H9 (cell line): ENCODE results near the gene ASIC4. TPM values are rescaled to one million over a fixed set of nuclear protein-coding genes. Genes with fewer than 3 reads are reported as not detected.

Experiments
- DNase-seq: peaks from one replicate; pipeline ENCODE4 v3.0.0-alpha.2; 2017
- H2AFZ ChIP-seq: one replicate; pipeline ENCODE4 v1.6.1; 2013; ENCODE audit warnings: mild to moderate bottlenecking, low read length, control low read depth, moderate library complexity
- H2AK5ac ChIP-seq: 2 replicates; pipeline ENCODE4 v1.6.1; 2013; ENCODE audit warnings: low read length, control low read depth, mixed read lengths; ENCODE audit not compliant: insufficient read length
- H2BK120ac ChIP-seq: one replicate; pipeline ENCODE4 v1.6.1; 2013; ENCODE audit warnings: low read depth, mild to moderate bottlenecking, low read length, control low read depth, inconsistent platforms; ENCODE audit not compliant: poor library complexity, severe bottlenecking
- H2BK12ac ChIP-seq: 2 replicates; pipeline ENCODE4 v1.6.1; 2013; ENCODE audit warnings: low read length, control low read depth, mixed read lengths, low read depth; ENCODE audit not compliant: insufficient read length
- H2BK15ac ChIP-seq: 2 replicates; pipeline ENCODE4 v1.6.1; 2013; ENCODE audit warnings: low read depth, low read length, control low read depth
- H2BK20ac ChIP-seq: one replicate; pipeline ENCODE4 v1.6.1; 2013; ENCODE audit warnings: low read depth, mild to moderate bottlenecking, low read length, control low read depth, inconsistent platforms; ENCODE audit not compliant: poor library complexity, severe bottlenecking
- H2BK5ac ChIP-seq: 2 replicates; pipeline ENCODE4 v1.6.1; 2013; ENCODE audit warnings: low read length, control low read depth, mixed read lengths; ENCODE audit not compliant: insufficient read length
- H3K14ac ChIP-seq: 2 replicates; pipeline ENCODE4 v1.6.1; 2013; ENCODE audit warnings: low read length, control low read depth; ENCODE audit not compliant: insufficient read depth
- H3K18ac ChIP-seq: 2 replicates; pipeline ENCODE4 v1.6.1; 2013; ENCODE audit warnings: low read depth, mild to moderate bottlenecking, mixed read lengths, low read length, control low read depth; ENCODE audit not compliant: insufficient read length
- H3K23ac ChIP-seq: 2 replicates; pipeline ENCODE4 v1.6.1; 2013; ENCODE audit warnings: low read length, control low read depth, mixed read lengths, low read depth; ENCODE audit not compliant: insufficient read length
- H3K23me2 ChIP-seq: 2 replicates; pipeline ENCODE4 v1.6.1; 2013; ENCODE audit warnings: low read depth, mild to moderate bottlenecking, mixed read lengths, low read length, control low read depth; ENCODE audit not compliant: insufficient read length, poor library complexity, severe bottlenecking
- H3K27ac ChIP-seq: 2 replicates; pipeline ENCODE4 v1.5.1; 2013; ENCODE audit warnings: low read length, control low read depth, mixed read lengths, low read depth; ENCODE audit not compliant: insufficient read length
- H3K27me3 ChIP-seq: 2 replicates; pipeline ENCODE4 v1.6.1; 2013; ENCODE audit warnings: low read length, control low read depth, inconsistent platforms; ENCODE audit not compliant: insufficient read depth
- H3K4ac ChIP-seq: 2 replicates; pipeline ENCODE4 v1.6.1; 2013; ENCODE audit warnings: low read depth, mild to moderate bottlenecking, control low read depth, inconsistent platforms, low read length, moderate library complexity
- H3K4me1 ChIP-seq: 2 replicates; pipeline ENCODE4 v1.6.1; 2013; ENCODE audit warnings: low read length, control low read depth, inconsistent platforms; ENCODE audit not compliant: insufficient read depth
- H3K4me2 ChIP-seq: 2 replicates; pipeline ENCODE4 v1.6.1; 2013; ENCODE audit warnings: low read length, control low read depth, mixed read lengths; ENCODE audit not compliant: insufficient read length, insufficient read depth
- H3K56ac ChIP-seq: 2 replicates; pipeline ENCODE4 v1.6.1; 2013; ENCODE audit warnings: low read depth, mild to moderate bottlenecking, mixed read lengths, low read length, control low read depth; ENCODE audit not compliant: insufficient read length
- H3K79me1 ChIP-seq: 2 replicates; pipeline ENCODE4 v1.6.1; 2013; ENCODE audit warnings: low read depth, mild to moderate bottlenecking, moderate library complexity, low read length, control low read depth, inconsistent platforms; ENCODE audit not compliant: insufficient read depth, poor library complexity, severe bottlenecking
- H3K79me2 ChIP-seq: 2 replicates; pipeline ENCODE4 v1.6.1; 2013; ENCODE audit warnings: low read length, control low read depth, inconsistent platforms; ENCODE audit not compliant: insufficient read depth
- H3K9ac ChIP-seq: 2 replicates; pipeline ENCODE4 v1.6.1; 2013; ENCODE audit warnings: low read length, control low read depth, mixed read lengths; ENCODE audit not compliant: insufficient read length; ENCODE audit errors: extremely low read depth
- H3K9me3 ChIP-seq: one replicate; pipeline ENCODE4 v1.6.1; 2013; ENCODE audit warnings: low read depth, low read length, inconsistent platforms; ENCODE audit not compliant: control insufficient read depth
- H3T11ph ChIP-seq: one replicate; pipeline ENCODE4 v1.6.1; 2013; ENCODE audit warnings: mild to moderate bottlenecking, low read length, control low read depth, inconsistent platforms
- H4K20me1 ChIP-seq: one replicate; pipeline ENCODE4 v1.6.1; 2013; ENCODE audit not compliant: control insufficient read depth, insufficient read length, insufficient read depth
- H4K5ac ChIP-seq: 2 replicates; pipeline ENCODE4 v1.6.1; 2013; ENCODE audit warnings: low read depth, mild to moderate bottlenecking, mixed read lengths, low read length, control low read depth; ENCODE audit not compliant: insufficient read length
- H4K8ac ChIP-seq: replicated peaks from 2 replicates; pipeline ENCODE4 v1.6.1; 2013; ENCODE audit warnings: low read length, control low read depth, mixed read lengths, low read depth; ENCODE audit not compliant: insufficient read length
- H4K91ac ChIP-seq: 2 replicates; pipeline ENCODE4 v1.6.1; 2013; ENCODE audit warnings: low read depth, mild to moderate bottlenecking, moderate library complexity, mixed read lengths, low read length, control low read depth; ENCODE audit not compliant: insufficient read length
- H3K27ac Mint-ChIP-seq, 3 experiments: 2 replicates in 2 of 3; 3 replicates in 1 of 3; pipeline ENCODE4 v1.8.0; 2020 to 2021; ENCODE audit warnings: mixed read lengths in 3 of 3, mild to moderate bottlenecking in 1 of 3, moderate library complexity in 1 of 3
- H3K27me3 Mint-ChIP-seq: 2 replicates; pipeline ENCODE4 v1.8.0; 2021; ENCODE audit warnings: low read depth, mild to moderate bottlenecking, moderate library complexity, mixed read lengths
- H3K36me3 Mint-ChIP-seq, 3 experiments: 2 replicates in 2 of 3; 3 replicates in 1 of 3; pipeline ENCODE4 v1.8.0; 2020 to 2021; ENCODE audit warnings: low read depth in 3 of 3, mixed read lengths in 3 of 3; ENCODE audit not compliant: insufficient read depth in 1 of 3
- H3K4me1 Mint-ChIP-seq, 2 experiments: 2 replicates each; pipeline ENCODE4 v1.8.0; 2020; ENCODE audit warnings: mixed read lengths in 2 of 2
- H3K4me3 Mint-ChIP-seq, 2 experiments: 2 replicates in 1 of 2; 3 replicates in 1 of 2; pipeline ENCODE4 v1.8.0; 2020 to 2021; ENCODE audit warnings: mild to moderate bottlenecking in 2 of 2, mixed read lengths in 2 of 2, moderate library complexity in 1 of 2
- H3K9me3 Mint-ChIP-seq, 2 experiments: 2 replicates in 1 of 2; 3 replicates in 1 of 2; pipeline ENCODE4 v1.8.0; 2020; ENCODE audit warnings: mild to moderate bottlenecking in 2 of 2, mixed read lengths in 2 of 2, moderate library complexity in 1 of 2
- WGBS: extraction: QIAGEN DNeasy Blood & Tissue Kit; methylation state at CpG from one replicate; pipeline ENCODE4 v1.1.7; 2013; ENCODE audit warnings: missing lambda C conversion rate, low lambda C conversion rate, mixed read lengths; ENCODE audit not compliant: insufficient read length; ENCODE audit errors: extremely low coverage; 5-methylcytosine and 5-hydroxymethylcytosine counted together
- total RNA-seq: library from RNA; stranded (reverse); gene quantifications from 2 replicates; pipeline ENCODE4 v1.2.1, GENCODE V29; 2021
- TF ChIP-seq, protein P1 (sequence below): fragments of 200-600 bp; sonication (generic); conservative IDR thresholded peaks from 3 replicates; pipeline ENCODE4 v1.8.0; 2021; ENCODE audit warnings: antibody characterized with exemption, mild to moderate bottlenecking

ASIC4 gene
- total RNA-seq, 1 experiment from 2014 or later = 0.37 TPM

DNA sequence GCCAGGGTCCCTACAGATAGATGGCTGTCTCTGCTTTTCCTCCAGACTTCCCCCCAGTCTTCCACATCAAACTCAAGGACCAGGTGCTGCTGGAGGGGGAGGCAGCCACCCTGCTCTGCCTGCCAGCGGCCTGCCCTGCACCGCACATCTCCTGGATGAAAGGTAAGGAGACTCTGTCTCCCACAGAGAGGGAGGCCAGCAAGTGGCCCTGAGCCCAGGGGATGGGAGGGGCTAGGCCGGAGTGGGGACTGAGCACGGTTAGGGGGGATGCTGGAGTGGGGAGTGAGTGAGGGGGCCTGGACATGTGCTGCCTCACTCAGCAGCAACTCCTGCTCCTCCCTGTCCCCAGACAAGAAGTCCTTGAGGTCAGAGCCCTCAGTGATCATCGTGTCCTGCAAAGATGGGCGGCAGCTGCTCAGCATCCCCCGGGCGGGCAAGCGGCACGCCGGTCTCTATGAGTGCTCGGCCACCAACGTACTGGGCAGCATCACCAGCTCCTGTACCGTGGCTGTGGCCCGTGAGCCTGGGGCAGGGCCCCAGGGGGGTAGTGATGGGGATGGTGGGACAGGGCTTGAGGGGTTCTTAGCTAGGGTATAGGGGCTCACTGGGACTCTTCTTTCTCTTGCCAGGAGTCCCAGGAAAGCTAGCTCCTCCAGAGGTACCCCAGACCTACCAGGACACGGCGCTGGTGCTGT, 26.0 kb upstream of the ASIC4 start:
- no peak overlapping the region for H3K4ac ChIP-seq
- H3K4me1 Mint-ChIP-seq = peaks cover 36 to 50% of the 10 kb centered on the region in 2 experiments
- H3K27me3 ChIP-seq = peaks cover 19% of the 10 kb centered on the region; the same call in 1 of the 2 replicates
- peaks cover 2% of the 10 kb centered on the region for H3K4me1 ChIP-seq
- no peak overlapping the region for H3K23ac ChIP-seq
- no peak overlapping the region for H2AFZ ChIP-seq
- no peak overlapping the region for H3K9ac ChIP-seq
- H2BK5ac ChIP-seq = no peak overlapping the region
- H2AK5ac ChIP-seq = no peak overlapping the region
- H3K14ac ChIP-seq = no peak overlapping the region
- no peak overlapping the region for H3K4me3 Mint-ChIP-seq
- H3K27me3 Mint-ChIP-seq = peaks cover 49% of the 10 kb centered on the region
- no peak overlapping the region for H2BK20ac ChIP-seq
- H2BK12ac ChIP-seq = no peak overlapping the region
- H2BK15ac ChIP-seq = no peak overlapping the region
- no peak overlapping the region for H3K18ac ChIP-seq
- H3K23me2 ChIP-seq = no peaks in the 10 kb centered on the region
- H4K20me1 ChIP-seq = no peaks in the 10 kb centered on the region
- no peaks in the 10 kb centered on the region for H3K9me3 ChIP-seq
- H3K79me1 ChIP-seq = no peaks in the 10 kb centered on the region
- WGBS = no CpG with 5 or more reads among the region's 17 CpGs
- no peak overlapping the region for H3K56ac ChIP-seq
- no peaks in the 10 kb centered on the region for H3K9me3 Mint-ChIP-seq
- no peak overlapping the region for H3K27ac Mint-ChIP-seq
- H3K4me2 ChIP-seq = no peak overlapping the region
- no peak for DNase-seq
- no peak overlapping the region for H4K8ac ChIP-seq
- no peak overlapping the region for H4K5ac ChIP-seq
- H3K27ac ChIP-seq = no peak overlapping the region
- H4K91ac ChIP-seq = no peak overlapping the region
- no peak overlapping the region for H3T11ph ChIP-seq
- H3K79me2 ChIP-seq = no peaks in the 10 kb centered on the region
- no peaks in the 10 kb centered on the region for H3K36me3 Mint-ChIP-seq
- no peak overlapping the region for H2BK120ac ChIP-seq
- TF ChIP-seq, protein P1, sequence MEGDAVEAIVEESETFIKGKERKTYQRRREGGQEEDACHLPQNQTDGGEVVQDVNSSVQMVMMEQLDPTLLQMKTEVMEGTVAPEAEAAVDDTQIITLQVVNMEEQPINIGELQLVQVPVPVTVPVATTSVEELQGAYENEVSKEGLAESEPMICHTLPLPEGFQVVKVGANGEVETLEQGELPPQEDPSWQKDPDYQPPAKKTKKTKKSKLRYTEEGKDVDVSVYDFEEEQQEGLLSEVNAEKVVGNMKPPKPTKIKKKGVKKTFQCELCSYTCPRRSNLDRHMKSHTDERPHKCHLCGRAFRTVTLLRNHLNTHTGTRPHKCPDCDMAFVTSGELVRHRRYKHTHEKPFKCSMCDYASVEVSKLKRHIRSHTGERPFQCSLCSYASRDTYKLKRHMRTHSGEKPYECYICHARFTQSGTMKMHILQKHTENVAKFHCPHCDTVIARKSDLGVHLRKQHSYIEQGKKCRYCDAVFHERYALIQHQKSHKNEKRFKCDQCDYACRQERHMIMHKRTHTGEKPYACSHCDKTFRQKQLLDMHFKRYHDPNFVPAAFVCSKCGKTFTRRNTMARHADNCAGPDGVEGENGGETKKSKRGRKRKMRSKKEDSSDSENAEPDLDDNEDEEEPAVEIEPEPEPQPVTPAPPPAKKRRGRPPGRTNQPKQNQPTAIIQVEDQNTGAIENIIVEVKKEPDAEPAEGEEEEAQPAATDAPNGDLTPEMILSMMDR = no peak
